Measurements from ENCODE around the gene SH3RF1. TPM values are rescaled to one million over a fixed set of nuclear protein-coding genes. Genes with fewer than 3 reads are reported as not detected.

Gene SH3RF1
- total and polyA plus RNA-seq, 2 experiments from 2014 or later = 7.8 to 12.4 TPM

DNA sequence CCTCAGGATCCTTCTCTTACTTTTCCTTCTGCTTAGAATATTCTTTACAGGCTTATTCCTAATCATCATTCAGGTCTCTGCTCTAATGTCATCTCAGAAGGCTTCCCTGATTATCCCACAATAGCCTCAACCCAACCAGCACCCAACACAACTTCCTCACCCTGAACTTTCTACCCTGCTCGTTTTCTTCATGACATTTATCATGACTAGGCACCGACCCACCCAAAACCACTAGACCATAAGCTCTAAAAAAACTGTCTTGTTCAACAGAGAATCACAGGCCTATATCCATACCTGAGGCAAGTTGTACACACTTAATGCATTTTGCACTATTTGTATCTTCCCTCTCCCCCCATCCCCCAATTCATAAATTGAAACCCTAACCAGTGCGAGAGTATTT lies 95.3 kb downstream of the SH3RF1 start:
- H3K27me3 ChIP-seq (ENCODE audit: insufficient read depth) = no peaks in the 10 kb centered on the region
- peaks cover 37% of the 10 kb centered on the region for H3K79me2 ChIP-seq (replicated peaks; ENCODE audit: insufficient read depth)
- no peak for ATAC-seq
- Mint-ChIP-seq H3K27ac (no peak overlapping the region), H3K27me3 (ENCODE audit: insufficient read depth, low read depth, poor library complexity) (peaks cover 2% of the 10 kb centered on the region), H3K4me3 (no peak overlapping the region), H3K36me3 (ENCODE audit: low read depth) (no peaks in the 10 kb centered on the region), H3K9me3 (no peaks in the 10 kb centered on the region), H3K4me1 (peaks cover 27% of the 10 kb centered on the region)
- H3K4me1 ChIP-seq (ENCODE audit: insufficient read depth) = peaks cover 15% of the 10 kb centered on the region; the same call in 1 of the 2 replicates
- H3K27ac ChIP-seq (ENCODE audit: low read depth) = no peak overlapping the region
- H3K4me3 ChIP-seq = no peak overlapping the region
- no peak overlapping the region for H3K4me2 ChIP-seq
- H2AFZ ChIP-seq = no peak overlapping the region
- DNase-seq (ENCODE audit: low spot score) = no peak
- TF ChIP-seq CTCF (conservative IDR thresholded peaks at IDR 0.05; ENCODE audit: low read depth in 2 of 2) (no peak), STAT1 (IDR thresholded peaks at IDR 0.05; ENCODE audit: unreplicated experiment) (no peak), NANOG (IDR thresholded peaks at IDR 0.05; ENCODE audit: borderline replicate concordance) (no peak), CREB1 (CRISPR knock-in tag; IDR thresholded peaks at IDR 0.05; ENCODE audit: low read depth) (no peak), EZH2phosphoT487 (IDR thresholded peaks at IDR 0.05; ENCODE audit: unreplicated experiment) (no peak), EZH2 (IDR thresholded peaks at IDR 0.05; ENCODE audit: low read depth, unreplicated experiment) (no peak), ZNF114 (CRISPR knock-in tag; IDR thresholded peaks at IDR 0.05) (no peak), JUNB (IDR thresholded peaks at IDR 0.05; ENCODE audit: unreplicated experiment) (no peak), REST (IDR thresholded peaks at IDR 0.05; ENCODE audit: unreplicated experiment) (no peak), ZNF331 (CRISPR knock-in tag; IDR thresholded peaks at IDR 0.05; ENCODE audit: low read depth) (no peak), POLR2AphosphoS5 (IDR thresholded peaks at IDR 0.05; ENCODE audit: low read depth) (no peak)
- TF ChIP-seq, protein P1, sequence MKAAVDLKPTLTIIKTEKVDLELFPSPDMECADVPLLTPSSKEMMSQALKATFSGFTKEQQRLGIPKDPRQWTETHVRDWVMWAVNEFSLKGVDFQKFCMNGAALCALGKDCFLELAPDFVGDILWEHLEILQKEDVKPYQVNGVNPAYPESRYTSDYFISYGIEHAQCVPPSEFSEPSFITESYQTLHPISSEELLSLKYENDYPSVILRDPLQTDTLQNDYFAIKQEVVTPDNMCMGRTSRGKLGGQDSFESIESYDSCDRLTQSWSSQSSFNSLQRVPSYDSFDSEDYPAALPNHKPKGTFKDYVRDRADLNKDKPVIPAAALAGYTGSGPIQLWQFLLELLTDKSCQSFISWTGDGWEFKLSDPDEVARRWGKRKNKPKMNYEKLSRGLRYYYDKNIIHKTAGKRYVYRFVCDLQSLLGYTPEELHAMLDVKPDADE (IDR thresholded peaks at IDR 0.05) = no peak
- TF ChIP-seq, protein P2, sequence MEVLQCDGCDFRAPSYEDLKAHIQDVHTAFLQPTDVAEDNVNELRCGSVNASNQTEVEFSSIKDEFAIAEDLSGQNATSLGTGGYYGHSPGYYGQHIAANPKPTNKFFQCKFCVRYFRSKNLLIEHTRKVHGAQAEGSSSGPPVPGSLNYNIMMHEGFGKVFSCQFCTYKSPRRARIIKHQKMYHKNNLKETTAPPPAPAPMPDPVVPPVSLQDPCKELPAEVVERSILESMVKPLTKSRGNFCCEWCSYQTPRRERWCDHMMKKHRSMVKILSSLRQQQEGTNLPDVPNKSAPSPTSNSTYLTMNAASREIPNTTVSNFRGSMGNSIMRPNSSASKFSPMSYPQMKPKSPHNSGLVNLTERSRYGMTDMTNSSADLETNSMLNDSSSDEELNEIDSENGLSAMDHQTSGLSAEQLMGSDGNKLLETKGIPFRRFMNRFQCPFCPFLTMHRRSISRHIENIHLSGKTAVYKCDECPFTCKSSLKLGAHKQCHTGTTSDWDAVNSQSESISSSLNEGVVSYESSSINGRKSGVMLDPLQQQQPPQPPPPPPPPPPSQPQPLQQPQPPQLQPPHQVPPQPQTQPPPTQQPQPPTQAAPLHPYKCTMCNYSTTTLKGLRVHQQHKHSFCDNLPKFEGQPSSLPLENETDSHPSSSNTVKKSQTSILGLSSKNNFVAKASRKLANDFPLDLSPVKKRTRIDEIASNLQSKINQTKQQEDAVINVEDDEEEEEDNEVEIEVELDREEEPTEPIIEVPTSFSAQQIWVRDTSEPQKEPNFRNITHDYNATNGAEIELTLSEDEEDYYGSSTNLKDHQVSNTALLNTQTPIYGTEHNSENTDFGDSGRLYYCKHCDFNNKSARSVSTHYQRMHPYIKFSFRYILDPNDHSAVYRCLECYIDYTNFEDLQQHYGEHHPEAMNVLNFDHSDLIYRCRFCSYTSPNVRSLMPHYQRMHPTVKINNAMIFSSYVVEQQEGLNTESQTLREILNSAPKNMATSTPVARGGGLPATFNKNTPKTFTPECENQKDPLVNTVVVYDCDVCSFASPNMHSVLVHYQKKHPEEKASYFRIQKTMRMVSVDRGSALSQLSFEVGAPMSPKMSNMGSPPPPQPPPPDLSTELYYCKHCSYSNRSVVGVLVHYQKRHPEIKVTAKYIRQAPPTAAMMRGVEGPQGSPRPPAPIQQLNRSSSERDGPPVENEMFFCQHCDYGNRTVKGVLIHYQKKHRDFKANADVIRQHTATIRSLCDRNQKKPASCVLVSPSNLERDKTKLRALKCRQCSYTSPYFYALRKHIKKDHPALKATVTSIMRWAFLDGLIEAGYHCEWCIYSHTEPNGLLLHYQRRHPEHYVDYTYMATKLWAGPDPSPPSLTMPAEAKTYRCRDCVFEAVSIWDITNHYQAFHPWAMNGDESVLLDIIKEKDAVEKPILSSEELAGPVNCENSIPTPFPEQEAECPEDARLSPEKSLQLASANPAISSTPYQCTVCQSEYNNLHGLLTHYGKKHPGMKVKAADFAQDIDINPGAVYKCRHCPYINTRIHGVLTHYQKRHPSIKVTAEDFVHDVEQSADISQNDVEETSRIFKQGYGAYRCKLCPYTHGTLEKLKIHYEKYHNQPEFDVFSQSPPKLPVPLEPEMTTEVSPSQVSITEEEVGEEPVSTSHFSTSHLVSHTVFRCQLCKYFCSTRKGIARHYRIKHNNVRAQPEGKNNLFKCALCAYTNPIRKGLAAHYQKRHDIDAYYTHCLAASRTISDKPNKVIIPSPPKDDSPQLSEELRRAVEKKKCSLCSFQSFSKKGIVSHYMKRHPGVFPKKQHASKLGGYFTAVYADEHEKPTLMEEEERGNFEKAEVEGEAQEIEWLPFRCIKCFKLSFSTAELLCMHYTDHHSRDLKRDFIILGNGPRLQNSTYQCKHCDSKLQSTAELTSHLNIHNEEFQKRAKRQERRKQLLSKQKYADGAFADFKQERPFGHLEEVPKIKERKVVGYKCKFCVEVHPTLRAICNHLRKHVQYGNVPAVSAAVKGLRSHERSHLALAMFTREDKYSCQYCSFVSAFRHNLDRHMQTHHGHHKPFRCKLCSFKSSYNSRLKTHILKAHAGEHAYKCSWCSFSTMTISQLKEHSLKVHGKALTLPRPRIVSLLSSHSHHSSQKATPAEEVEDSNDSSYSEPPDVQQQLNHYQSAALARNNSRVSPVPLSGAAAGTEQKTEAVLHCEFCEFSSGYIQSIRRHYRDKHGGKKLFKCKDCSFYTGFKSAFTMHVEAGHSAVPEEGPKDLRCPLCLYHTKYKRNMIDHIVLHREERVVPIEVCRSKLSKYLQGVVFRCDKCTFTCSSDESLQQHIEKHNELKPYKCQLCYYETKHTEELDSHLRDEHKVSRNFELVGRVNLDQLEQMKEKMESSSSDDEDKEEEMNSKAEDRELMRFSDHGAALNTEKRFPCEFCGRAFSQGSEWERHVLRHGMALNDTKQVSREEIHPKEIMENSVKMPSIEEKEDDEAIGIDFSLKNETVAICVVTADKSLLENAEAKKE (CRISPR knock-in tag; IDR thresholded peaks at IDR 0.05) = no peak
- no peaks in the 10 kb centered on the region for H3K36me3 ChIP-seq (ENCODE audit: insufficient read depth)
- 0 out of 2 replicates have a peak, but pooled peaks cover 3% of the 10 kb centered on the region for H4K20me1 ChIP-seq (replicated peaks; ENCODE audit: insufficient read depth)
- 0 out of 2 replicates have a peak, but pooled peaks cover 5% of the 10 kb centered on the region for H3K9me2 ChIP-seq (ENCODE audit: insufficient read depth)
- no peaks in the 10 kb centered on the region for H3F3A ChIP-seq (replicated peaks; ENCODE audit: low read depth)

All from GM23338 (cell line).